22Rv1 (cell line): Measurements from ENCODE around the gene GDPGP1.
A peak's percentile ranks its signal among the peaks of the same experiment; 100 is the strongest.

ENCODE experiments used
- H3K27ac ChIP-seq: fragments of 450-650 bp; 2 replicates; pipeline ENCODE4 v1.5.1; 2017
- CTCF ChIP-seq: fragments of 450-650 bp; IDR thresholded peaks from 2 replicates; pipeline ENCODE4 v1.5.1; 2017; ENCODE audit warnings: mild to moderate bottlenecking
- ZFX ChIP-seq: fragments of 450-650 bp; IDR thresholded peaks from 2 replicates; pipeline ENCODE4 v1.6.1; 2017; ENCODE audit warnings: antibody characterized with exemption, borderline replicate concordance

Gene GDPGP1

GRCh38 chr15:90201130-90201943 is 32.7 kb upstream of the GDPGP1 start, which contains the start of gene SEMA4B:
TSS of gene SEMA4B (plus strand) at chr15:90201330. CDS start at chr15:90201579, 249 bp downstream.
- TF ChIP-seq ZFX, result no peak
- TF ChIP-seq CTCF, result no peak
- H3K27ac ChIP-seq, result peak within 1 kb of the TSS; percentile 55

GRCh38 chr15:90201944-90202375 is 32.0 kb upstream of the GDPGP1 start:
- TF ChIP-seq CTCF (no peak), ZFX (no peak)
- peak overlapping the region; percentile 55; the same call in 1 of the 2 replicates for H3K27ac ChIP-seq

GRCh38 chr15:90202929-90203328 is 31.1 kb upstream of the GDPGP1 start:
- H3K27ac ChIP-seq, result no peak overlapping the region
- TF ChIP-seq ZFX (no peak), CTCF (no peak)

- H3K27ac ChIP-seq, result no peak overlapping the region
- TF ChIP-seq ZFX (no peak), CTCF (no peak)
Measured at GRCh38 chr15:90203473-90203872, 30.5 kb upstream of the GDPGP1 start.

GRCh38 chr15:90203922-90204321 is 30.1 kb upstream of the GDPGP1 start:
- TF ChIP-seq CTCF, result no peak
- no peak for TF ChIP-seq ZFX
- no peak overlapping the region for H3K27ac ChIP-seq

- no peak for TF ChIP-seq ZFX
- no peak for TF ChIP-seq CTCF
- H3K27ac ChIP-seq, result no peak overlapping the region
Measured at GRCh38 chr15:90205050-90205848, 28.8 kb upstream of the GDPGP1 start.

GRCh38 chr15:90205886-90206285 is 28.1 kb upstream of the GDPGP1 start:
- TF ChIP-seq ZFX (no peak), CTCF (no peak)
- H3K27ac ChIP-seq, result no peak overlapping the region
